B cell (primary cell): Measurements from ENCODE around the gene SMG9. TPM values are rescaled to one million over a fixed set of nuclear protein-coding genes. Genes with fewer than 3 reads are reported as not detected.

Source experiments
- ATAC-seq: fragments of 200-7000 bp; cut with Tn5 transposase; one replicate; pipeline ENCODE4 v1.10.0; 2021; ENCODE audit warnings: low read depth, mild to moderate bottlenecking, moderate number of reproducible peaks, moderate library complexity
- CTCF ChIA-PET: fragments of 350-600 bp; sonication (Branson Sonifier 250); formaldehyde crosslinking; loops from one replicate; lab custom pipeline; 2021; ENCODE audit warnings: antibody characterized with exemption, inconsistent platforms; lab: Charles Lee
- POLR2A ChIA-PET: fragments of 350-600 bp; sonication (Branson Sonifier 250); formaldehyde crosslinking; loops from one replicate; lab custom pipeline; 2021; ENCODE audit warnings: antibody characterized with exemption; lab: Charles Lee
- DNase-seq: peaks from one replicate; pipeline ENCODE4 v3.0.0; 2013
- H2AFZ ChIP-seq: 2 replicates; pipeline ENCODE4 v1.6.1; 2012; ENCODE audit warnings: mild to moderate bottlenecking, low read depth, low read length; ENCODE audit not compliant: insufficient read depth, poor library complexity, severe bottlenecking
- H3K27ac ChIP-seq, 2 donors: 1 replicate in 1 of 2; 2 replicates in 1 of 2; pipeline ENCODE4 v1.5.1; 2012 to 2013; ENCODE audit warnings: low read length in 2 of 2, mild to moderate bottlenecking in 2 of 2, moderate library complexity in 1 of 2
- H3K27me3 ChIP-seq, 4 experiments: fragments of 200-600 bp in 1 of 4; sonication (generic) in 1 of 4; replicated peaks in 1 of 4; 1 replicate in 2 of 4; 2 replicates in 2 of 4; pipeline versions ENCODE4 v1.6.1 to v1.7.0; 2013 to 2016; ENCODE audit warnings: low read length in 3 of 4, mild to moderate bottlenecking in 2 of 4, mixed read lengths in 1 of 4, moderate library complexity in 1 of 4; ENCODE audit not compliant: insufficient read depth in 4 of 4, control insufficient read depth in 3 of 4; ENCODE audit errors: control extremely low read depth in 1 of 4
- H3K36me3 ChIP-seq, 2 experiments: replicated peaks in 1 of 2; 1 replicate in 1 of 2; 2 replicates in 1 of 2; pipeline versions ENCODE4 v1.6.1 to v1.7.1; 2013; ENCODE audit warnings: low read length in 1 of 2; ENCODE audit not compliant: insufficient read depth in 2 of 2, control insufficient read depth in 1 of 2; ENCODE audit errors: control extremely low read depth in 1 of 2, extremely low read depth in 1 of 2
- H3K4me1 ChIP-seq, 2 donors: fragments of 200-600 bp in 1 of 2; sonication (generic) in 1 of 2; 1 replicate in 1 of 2; 2 replicates in 1 of 2; pipeline versions ENCODE4 v1.5.1 to v1.6.1; 2013 to 2017; ENCODE audit warnings: low read length in 2 of 2; ENCODE audit not compliant: control insufficient read depth in 2 of 2, insufficient read depth in 2 of 2
- H3K4me2 ChIP-seq: replicated peaks from 2 replicates; pipeline ENCODE3; 2012; ENCODE audit warnings: mild to moderate bottlenecking, low read depth, low read length; ENCODE audit not compliant: poor library complexity, severe bottlenecking
- H3K4me3 ChIP-seq, 5 experiments: fragments of 200-600 bp in 1 of 5; sonication (generic) in 1 of 5; 1 replicate in 3 of 5; 2 replicates in 2 of 5; pipeline versions ENCODE4 v1.5.1 to v1.7.0; 2011 to 2016; ENCODE audit warnings: low read length in 4 of 5, mild to moderate bottlenecking in 4 of 5, low read depth in 2 of 5, control low read depth in 1 of 5, moderate library complexity in 1 of 5; ENCODE audit not compliant: insufficient read depth in 1 of 5; ENCODE audit errors: control extremely low read depth in 1 of 5, extremely low read depth in 1 of 5
- H3K79me2 ChIP-seq: fragments of 200-600 bp; sonication (generic); one replicate; pipeline ENCODE4 v1.6.0; 2016; ENCODE audit warnings: low read length; ENCODE audit not compliant: control insufficient read depth, insufficient read depth
- H3K9ac ChIP-seq: fragments of 200-600 bp; sonication (generic); 2 replicates; pipeline ENCODE4 v1.6.1; 2017; ENCODE audit warnings: mild to moderate bottlenecking, low read length, moderate library complexity
- H3K9me3 ChIP-seq, 3 donors: one replicate each; pipeline versions ENCODE4 v1.6.1 to v1.7.1; 2013; ENCODE audit warnings: low read length in 2 of 3; ENCODE audit not compliant: control insufficient read depth in 2 of 3, insufficient read depth in 1 of 3; ENCODE audit errors: control extremely low read depth in 1 of 3
- H4K20me1 ChIP-seq: 2 replicates; pipeline ENCODE4 v1.6.0; 2012; ENCODE audit warnings: mild to moderate bottlenecking, low read length; ENCODE audit not compliant: insufficient read depth, control insufficient read depth, poor library complexity, severe bottlenecking
- H3K27ac Mint-ChIP-seq: one replicate; pipeline ENCODE4 v1.8.0; 2021; ENCODE audit warnings: mixed read lengths
- H3K27me3 Mint-ChIP-seq: one replicate; pipeline ENCODE4 v1.8.0; 2021; ENCODE audit warnings: mixed read lengths
- H3K4me1 Mint-ChIP-seq: one replicate; pipeline ENCODE4 v1.8.0; 2021; ENCODE audit warnings: mixed read lengths
- H3K4me3 Mint-ChIP-seq: one replicate; pipeline ENCODE4 v1.8.0; 2021; ENCODE audit warnings: mixed read lengths
- H3K9me3 Mint-ChIP-seq: one replicate; pipeline ENCODE4 v1.8.0; 2022; ENCODE audit warnings: mixed read lengths; ENCODE audit not compliant: insufficient read depth
- CTCF ChIP-seq: fragments of 200-600 bp; IDR thresholded peaks from one replicate; pipeline ENCODE4 v1.8.0; 2022; ENCODE audit warnings: antibody characterized with exemption, mild to moderate bottlenecking
- EZH2 ChIP-seq: IDR thresholded peaks from 2 replicates; pipeline ENCODE4 v1.6.1; 2012; ENCODE audit warnings: borderline replicate concordance, low read depth, mild to moderate bottlenecking, moderate library complexity, low read length; ENCODE audit not compliant: insufficient read depth, poor library complexity, severe bottlenecking
- WGBS: methylation state at CpG from one replicate; pipeline ENCODE4 v1.1.5; 2013; ENCODE audit warnings: missing lambda C conversion rate; ENCODE audit not compliant: insufficient coverage; 5-methylcytosine and 5-hydroxymethylcytosine counted together
- intact Hi-C: fragments of 100-400 bp; cut with micrococcal nuclease; formaldehyde crosslinking; loops from one replicate; pipeline ENCODE4 v1.10.0; 2022
- polyA plus RNA-seq: library from polyadenylated mRNA; depleted of rRNA; stranded (reverse); fragments of >200 nt; gene quantifications from 2 replicates; pipeline ENCODE4 v1.2.3, GENCODE V29; 2012
- total RNA-seq, 2 donors: library from RNA; stranded (reverse); fragments of 120-200 nt in 1 of 2; gene quantifications; 1 replicate in 1 of 2; 2 replicates in 1 of 2; pipeline versions ENCODE4 v1.2.3 to v1.2.4, GENCODE V29; 2013 to 2022

SMG9 gene
- total and polyA plus RNA-seq, 2 donors (not counting 1 experiment from before 2014, with no cell fraction given), result 33.9 to 87.5 TPM

GRCh38 chr19:43718627-43719377, 36.0 kb downstream of the SMG9 start:
- Histone ChIP-seq H3K36me3 (no peaks in the 10 kb centered on the region), H4K20me1 (no peaks in the 10 kb centered on the region), H3K27ac (no peak overlapping the region), H2AFZ (no peak overlapping the region), H3K4me3 (no peak overlapping the region), H3K9me3 (no peaks in the 10 kb centered on the region), H3K79me2 (no peaks in the 10 kb centered on the region), H3K27me3 (no peaks in the 10 kb centered on the region), H3K4me1 (peaks cover 0 to 1% of the 10 kb centered on the region in 2 donors), H3K4me2 (no peak overlapping the region), H3K9ac (no peak overlapping the region)
- WGBS, result 97% methylated on average over 60 of the region's 60 CpGs
- Mint-ChIP-seq H3K9me3 (no peaks in the 10 kb centered on the region), H3K27me3 (peaks cover 3% of the 10 kb centered on the region), H3K4me3 (no peak overlapping the region), H3K27ac (no peak overlapping the region), H3K4me1 (no peaks in the 10 kb centered on the region)
- POLR2A ChIA-PET, result no interaction called here
- DNase-seq (no peak), ATAC-seq (no peak)
- no peak for TF ChIP-seq EZH2
- no peak for TF ChIP-seq CTCF
- intact Hi-C loops, result no loop called here
- CTCF ChIA-PET, result no interaction called here

- H3K4me1 Mint-ChIP-seq, result no peaks in the 10 kb centered on the region
- H3K36me3 ChIP-seq, result no peaks in the 10 kb centered on the region
- H3K4me2 ChIP-seq, result no peak within 1 kb of the TSS
- no peak within 1 kb of the TSS for H3K27ac ChIP-seq
- H2AFZ ChIP-seq, result no peak within 1 kb of the TSS
- H3K27ac Mint-ChIP-seq, result no peak within 1 kb of the TSS
- H3K27me3 Mint-ChIP-seq, result peaks cover 19% of the 10 kb centered on the region
- no peaks in the 10 kb centered on the region for H3K79me2 ChIP-seq
- POLR2A ChIA-PET, result no interaction called here
- H3K4me3 ChIP-seq, result no peak within 1 kb of the TSS
- H4K20me1 ChIP-seq, result no peaks in the 10 kb centered on the region
- no peak within 1 kb of the TSS for H3K4me3 Mint-ChIP-seq
- no peak within 1 kb of the TSS for H3K9ac ChIP-seq
- TF ChIP-seq EZH2 (no peak), CTCF (no peak)
- no peaks in the 10 kb centered on the region for H3K4me1 ChIP-seq
- peaks cover 0 to 3% (median 0%) of the 10 kb centered on the region in 4 experiments for H3K27me3 ChIP-seq
- DNase-seq, result no peak
- ATAC-seq, result no peak
- intact Hi-C loops, result no loop called here
- CTCF ChIA-PET, result no interaction called here
- WGBS, result 71% methylated on average over 3 of the region's 4 CpGs
- H3K9me3 ChIP-seq, result no peaks in the 10 kb centered on the region
- H3K9me3 Mint-ChIP-seq, result no peaks in the 10 kb centered on the region
Observed at GRCh38 chr19:43715776-43716175, 39.0 kb downstream of the SMG9 start, which contains the start of gene IRGC. Gene IRGC (plus strand): TSS chr19:43716076. CDS start chr19:43718559, 2,483 bp downstream.
